ENCODE measurements around the gene FAM228B.
"Not testable (repeated sequence)": the region's sequence is repeated elsewhere in the genome, so short reads cannot be mapped to it uniquely, and the experiment has no call there.

FAM228B gene

DNA sequence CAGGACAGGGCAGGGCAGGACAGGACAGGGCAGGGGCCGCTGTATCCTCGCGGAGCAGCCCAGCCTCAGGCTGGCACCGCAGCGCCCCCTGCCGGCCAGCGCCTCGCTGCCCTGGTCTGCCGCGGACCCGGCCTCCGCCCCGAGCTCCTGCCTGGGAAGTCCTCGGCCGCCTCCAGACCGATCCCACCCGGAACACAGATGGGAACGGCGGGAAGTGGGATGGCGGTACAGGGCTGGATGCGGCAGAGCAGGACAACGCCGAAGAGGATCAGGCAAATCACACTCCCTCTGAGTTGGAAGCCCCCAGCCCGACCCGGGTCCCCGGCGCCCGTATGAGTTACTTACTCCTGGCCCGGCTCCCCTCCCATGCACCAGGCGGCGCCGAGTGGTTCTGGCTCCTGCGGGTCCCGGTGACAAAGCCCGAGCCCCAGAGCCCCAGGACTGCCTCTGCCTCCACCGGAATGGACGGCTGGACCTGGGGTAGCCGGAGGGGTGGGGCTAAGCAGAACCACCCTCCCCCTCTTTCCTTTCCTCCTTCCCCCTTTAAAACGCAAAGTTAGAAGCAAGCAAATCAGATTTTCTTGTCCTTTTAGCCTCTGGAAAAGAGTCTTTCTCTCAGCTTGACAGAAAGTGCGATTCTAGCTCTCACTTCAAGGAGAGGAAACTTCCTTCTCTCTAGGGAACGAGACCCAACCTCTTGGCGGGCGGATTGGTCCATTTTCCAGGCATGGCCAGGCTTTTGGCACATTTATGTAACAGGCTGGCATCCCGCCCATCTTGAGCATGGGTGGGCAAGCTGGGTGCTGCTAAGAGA, 38.7 kb upstream of the FAM228B start, which contains the start of gene TP53I3:
Gene TP53I3, minus strand, starts transcription at position 449 of the 814 bp plus-strand sequence. CDS start 508 bp downstream, outside the sequence.
- Histone ChIP-seq H3K9me3 (ENCODE audit: low read length) (no peaks in the 10 kb centered on the region), H3K27ac (ENCODE audit: low read depth, low read length) (peak within 1 kb of the TSS; percentile 99), H3K36me3 (ENCODE audit: insufficient read depth, low read length) (peaks cover 20% of the 10 kb centered on the region), H3K9ac (ENCODE audit: low read length) (peak within 1 kb of the TSS; percentile 85), H3K27me3 (ENCODE audit: control insufficient read depth in 1 of 2, insufficient read depth in 2 of 2, low read length in 2 of 2) (no peaks in the 10 kb centered on the region), H3K4me1 (ENCODE audit: insufficient read depth, low read length) (peaks cover 16% of the 10 kb centered on the region), H3K4me3 (ENCODE audit: low read depth in 1 of 2, low read length in 2 of 2) (peak within 1 kb of the TSS; percentile 74 to 96)

DNA sequence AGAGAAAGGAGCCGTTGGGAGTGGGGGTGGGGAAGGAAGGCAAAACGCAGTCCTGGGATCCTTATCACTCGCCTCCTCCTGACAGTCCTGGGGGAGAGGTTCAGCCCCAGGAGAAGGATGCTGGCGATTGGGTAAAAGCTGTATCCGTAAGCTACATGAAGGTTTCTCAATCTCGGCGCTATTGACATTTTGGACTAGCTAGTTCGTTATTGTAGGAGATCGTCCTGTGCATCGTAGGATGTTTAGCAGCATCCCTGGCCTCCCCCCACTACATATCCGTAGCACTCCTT, 38.1 kb upstream of the FAM228B start:
- Histone ChIP-seq H3K27ac (ENCODE audit: low read depth, low read length) (peak overlapping the region; percentile 99), H3K4me1 (ENCODE audit: insufficient read depth, low read length) (peaks cover 16% of the 10 kb centered on the region), H3K9ac (ENCODE audit: low read length) (peak overlapping the region; percentile 85), H3K36me3 (ENCODE audit: insufficient read depth, low read length) (peaks cover 20% of the 10 kb centered on the region), H3K9me3 (ENCODE audit: low read length) (no peaks in the 10 kb centered on the region), H3K27me3 (ENCODE audit: control insufficient read depth in 1 of 2, insufficient read depth in 2 of 2, low read length in 2 of 2) (no peaks in the 10 kb centered on the region), H3K4me3 (ENCODE audit: low read depth in 1 of 2, low read length in 2 of 2) (peak overlapping the region; percentile 74 to 96)

- peaks cover 16% of the 10 kb centered on the region for H3K4me1 ChIP-seq (ENCODE audit: insufficient read depth, low read length)
- H3K27me3 ChIP-seq (ENCODE audit: control insufficient read depth in 1 of 2, insufficient read depth in 2 of 2, low read length in 2 of 2): no peaks in the 10 kb centered on the region
- no peak overlapping the region for H3K27ac ChIP-seq (ENCODE audit: low read depth, low read length)
- no peaks in the 10 kb centered on the region for H3K9me3 ChIP-seq (ENCODE audit: low read length)
- no peak overlapping the region for H3K4me3 ChIP-seq (ENCODE audit: low read depth in 1 of 2, low read length in 2 of 2)
- H3K9ac ChIP-seq (ENCODE audit: low read length): no peak overlapping the region
- peaks cover 10% of the 10 kb centered on the region for H3K36me3 ChIP-seq (ENCODE audit: insufficient read depth, low read length)
These were observed 37.0 kb upstream of the FAM228B start for GRCh38 chr2:24086241-24086640.

GRCh38 chr2:24087032-24087431, 36.2 kb upstream of the FAM228B start:
- no peak overlapping the region for H3K9ac ChIP-seq (ENCODE audit: low read length)
- peaks cover 8% of the 10 kb centered on the region for H3K36me3 ChIP-seq (ENCODE audit: insufficient read depth, low read length)
- no peak overlapping the region for H3K27ac ChIP-seq (ENCODE audit: low read depth, low read length)
- H3K4me1 ChIP-seq (ENCODE audit: insufficient read depth, low read length): peaks cover 16% of the 10 kb centered on the region
- H3K27me3 ChIP-seq (ENCODE audit: control insufficient read depth in 1 of 2, insufficient read depth in 2 of 2, low read length in 2 of 2): no peaks in the 10 kb centered on the region
- H3K4me3 ChIP-seq (ENCODE audit: low read depth in 1 of 2, low read length in 2 of 2): no peak overlapping the region
- H3K9me3 ChIP-seq (ENCODE audit: low read length): no peaks in the 10 kb centered on the region

GRCh38 chr2:24088821-24089359, 34.4 kb upstream of the FAM228B start:
- no peaks in the 10 kb centered on the region for H3K9me3 ChIP-seq (ENCODE audit: low read length)
- no peaks in the 10 kb centered on the region for H3K27me3 ChIP-seq (ENCODE audit: control insufficient read depth in 1 of 2, insufficient read depth in 2 of 2, low read length in 2 of 2)
- H3K4me3 ChIP-seq (ENCODE audit: low read depth in 1 of 2, low read length in 2 of 2): no peak overlapping the region
- H3K36me3 ChIP-seq (ENCODE audit: insufficient read depth, low read length): no peaks in the 10 kb centered on the region
- H3K4me1 ChIP-seq (ENCODE audit: insufficient read depth, low read length): peaks cover 6% of the 10 kb centered on the region
- H3K9ac ChIP-seq (ENCODE audit: low read length): no peak overlapping the region
- no peak overlapping the region for H3K27ac ChIP-seq (ENCODE audit: low read depth, low read length)

GRCh38 chr2:24093270-24093669, 30.0 kb upstream of the FAM228B start:
- H3K9me3 ChIP-seq (ENCODE audit: low read length); H3K27ac ChIP-seq (ENCODE audit: low read depth, low read length); H3K4me3 ChIP-seq (ENCODE audit: low read depth in 1 of 2, low read length in 2 of 2); H3K27me3 ChIP-seq (ENCODE audit: control insufficient read depth in 1 of 2, insufficient read depth in 2 of 2, low read length in 2 of 2); H3K9ac ChIP-seq (ENCODE audit: low read length); H3K36me3 ChIP-seq (ENCODE audit: insufficient read depth, low read length); H3K4me1 ChIP-seq (ENCODE audit: insufficient read depth, low read length): not testable (repeated sequence)

GRCh38 chr2:24095171-24095677, 28.0 kb upstream of the FAM228B start:
- H3K36me3 ChIP-seq (ENCODE audit: insufficient read depth, low read length); H3K9me3 ChIP-seq (ENCODE audit: low read length); H3K9ac ChIP-seq (ENCODE audit: low read length): not testable (repeated sequence)

DNA sequence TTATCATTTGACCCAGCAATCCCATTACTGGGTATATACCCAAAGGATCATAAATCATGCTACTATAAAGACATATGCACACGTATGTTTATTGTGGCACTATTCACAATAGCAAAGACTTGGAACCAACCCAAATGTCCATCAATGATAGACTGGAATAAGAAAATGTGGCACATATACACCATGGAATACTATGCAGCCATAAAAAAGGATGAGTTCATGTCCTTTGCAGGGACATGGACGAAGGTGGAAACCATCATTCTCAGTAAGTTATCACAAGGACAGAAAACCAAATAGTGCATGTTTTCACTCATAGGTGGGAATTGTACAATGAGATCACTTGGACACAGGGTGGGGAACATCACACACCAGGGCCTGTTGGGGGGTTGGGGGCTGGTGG, 22.5 kb upstream of the FAM228B start:
- not testable (repeated sequence) for H3K36me3 ChIP-seq (ENCODE audit: insufficient read depth, low read length); H3K9me3 ChIP-seq (ENCODE audit: low read length)

More at GRCh38 chr2:24095171-24095677, 28.0 kb upstream of the FAM228B start:
- H3K4me1 ChIP-seq (ENCODE audit: insufficient read depth, low read length); H3K27ac ChIP-seq (ENCODE audit: low read depth, low read length); H3K27me3 ChIP-seq (ENCODE audit: control insufficient read depth in 1 of 2, insufficient read depth in 2 of 2, low read length in 2 of 2); H3K4me3 ChIP-seq (ENCODE audit: low read depth in 1 of 2, low read length in 2 of 2): not testable (repeated sequence)

GRCh38 chr2:24101992-24102391, 21.3 kb upstream of the FAM228B start:
- Histone ChIP-seq H3K36me3 (ENCODE audit: insufficient read depth, low read length) (no peaks in the 10 kb centered on the region), H3K27ac (ENCODE audit: low read depth, low read length) (no peak overlapping the region), H3K9ac (ENCODE audit: low read length) (no peak overlapping the region), H3K4me3 (ENCODE audit: low read depth in 1 of 2, low read length in 2 of 2) (no peak overlapping the region), H3K4me1 (ENCODE audit: insufficient read depth, low read length) (no peaks in the 10 kb centered on the region), H3K27me3 (ENCODE audit: control insufficient read depth in 1 of 2, insufficient read depth in 2 of 2, low read length in 2 of 2) (no peaks in the 10 kb centered on the region), H3K9me3 (ENCODE audit: low read length) (no peaks in the 10 kb centered on the region)

More for the DNA sequence above, 22.5 kb upstream of the FAM228B start:
- H3K4me3 ChIP-seq (ENCODE audit: low read depth in 1 of 2, low read length in 2 of 2); H3K4me1 ChIP-seq (ENCODE audit: insufficient read depth, low read length); H3K27me3 ChIP-seq (ENCODE audit: control insufficient read depth in 1 of 2, insufficient read depth in 2 of 2, low read length in 2 of 2); H3K27ac ChIP-seq (ENCODE audit: low read depth, low read length); H3K9ac ChIP-seq (ENCODE audit: low read length): not testable (repeated sequence)

DNA sequence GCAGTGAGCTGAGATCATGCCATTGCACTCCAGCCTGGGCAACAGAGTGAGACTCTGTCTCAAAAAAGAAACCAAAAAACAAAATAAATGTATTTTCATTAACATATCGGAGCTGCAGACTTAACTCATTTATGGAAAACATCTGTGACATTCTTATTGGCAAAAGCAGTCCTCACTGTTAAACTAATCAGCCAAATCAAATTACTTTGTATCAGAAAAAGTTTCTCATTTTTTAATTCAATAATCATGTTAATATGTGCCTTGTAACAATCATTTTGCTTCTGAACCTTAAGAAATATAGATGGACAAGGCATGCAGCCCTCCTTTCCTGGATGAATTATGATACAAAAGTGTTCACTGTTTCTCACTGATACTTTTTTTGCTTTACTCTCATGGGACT, 20.6 kb upstream of the FAM228B start:
- Histone ChIP-seq H3K4me1 (ENCODE audit: insufficient read depth, low read length) (no peaks in the 10 kb centered on the region), H3K4me3 (ENCODE audit: low read depth in 1 of 2, low read length in 2 of 2) (no peak overlapping the region), H3K9ac (ENCODE audit: low read length) (no peak overlapping the region), H3K36me3 (ENCODE audit: insufficient read depth, low read length) (no peaks in the 10 kb centered on the region), H3K27ac (ENCODE audit: low read depth, low read length) (no peak overlapping the region), H3K9me3 (ENCODE audit: low read length) (no peaks in the 10 kb centered on the region), H3K27me3 (ENCODE audit: control insufficient read depth in 1 of 2, insufficient read depth in 2 of 2, low read length in 2 of 2) (no peaks in the 10 kb centered on the region)

GRCh38 chr2:24104110-24104650, 19.1 kb upstream of the FAM228B start:
- Histone ChIP-seq H3K4me3 (ENCODE audit: low read depth in 1 of 2, low read length in 2 of 2) (no peak overlapping the region), H3K36me3 (ENCODE audit: insufficient read depth, low read length) (no peaks in the 10 kb centered on the region), H3K27ac (ENCODE audit: low read depth, low read length) (no peak overlapping the region), H3K27me3 (ENCODE audit: control insufficient read depth in 1 of 2, insufficient read depth in 2 of 2, low read length in 2 of 2) (no peaks in the 10 kb centered on the region), H3K9me3 (ENCODE audit: low read length) (no peaks in the 10 kb centered on the region), H3K9ac (ENCODE audit: low read length) (no peak overlapping the region), H3K4me1 (ENCODE audit: insufficient read depth, low read length) (no peaks in the 10 kb centered on the region)
